COR-L47 (cell line): ENCODE data around the gene AMBP.

Source experiments
- DNase-seq: peaks from one replicate; lab custom pipeline; 2025; lab: John Stamatoyannopoulos, UW

The AMBP gene

DNA sequence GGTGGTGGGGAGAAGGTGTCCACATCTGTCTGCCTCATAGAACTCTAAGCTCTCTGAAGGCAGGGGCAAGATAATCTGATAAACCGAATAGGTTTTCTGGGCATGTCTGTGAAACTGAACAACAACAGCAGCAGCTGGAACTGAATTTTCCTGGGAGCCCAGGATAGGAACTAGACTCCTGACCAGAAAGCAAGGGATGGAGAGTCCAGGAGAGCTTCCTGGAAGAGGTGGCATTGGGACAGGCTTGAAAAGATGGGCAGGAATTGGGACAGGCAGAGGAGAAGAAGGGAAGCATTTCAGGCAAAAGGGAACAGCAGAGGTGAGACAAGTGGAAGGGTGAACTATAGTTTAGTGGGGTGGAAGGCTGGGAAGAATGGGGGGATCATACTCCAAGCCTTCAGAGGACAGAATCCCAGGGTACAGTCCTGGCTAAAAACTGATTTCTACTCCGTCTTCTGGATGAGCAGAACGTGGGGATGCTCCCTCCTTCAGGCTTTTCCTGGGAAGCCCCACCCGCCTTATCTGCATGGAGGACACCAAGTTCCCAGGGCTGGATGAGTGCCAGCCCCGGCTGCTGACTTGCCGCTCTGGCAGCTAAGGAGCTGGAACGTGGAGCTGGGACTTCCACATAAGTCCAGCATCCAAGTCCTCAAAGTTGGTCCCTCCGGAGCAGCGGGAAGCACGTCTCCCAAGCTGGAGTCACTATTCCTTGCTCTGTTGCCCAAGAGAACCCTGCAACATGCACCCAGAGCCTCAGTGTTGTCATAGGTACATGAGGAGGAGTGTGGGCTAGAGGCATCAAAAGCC lies 34.9 kb upstream of the AMBP start:
- DNase-seq: no peak

DNA sequence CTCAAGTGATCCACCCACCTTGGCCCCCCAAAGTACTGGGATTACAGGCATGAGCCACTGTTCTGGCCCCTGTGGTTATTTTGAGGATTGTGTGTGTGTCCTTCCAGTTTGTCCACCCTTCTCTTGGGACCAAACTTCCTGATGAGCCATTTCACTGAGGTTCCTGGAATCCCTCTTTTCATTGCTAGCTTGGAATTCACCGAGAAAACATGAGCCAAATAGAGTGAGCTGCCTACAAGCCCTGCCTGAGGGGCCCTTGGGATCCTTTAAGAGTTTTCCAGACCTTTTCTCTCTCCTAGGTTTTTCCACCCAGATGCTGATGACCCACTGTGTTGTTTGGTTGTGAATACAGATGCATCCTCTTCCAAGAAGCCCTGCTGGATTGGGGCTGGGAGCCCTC lies 34.2 kb upstream of the AMBP start:
- no peak for DNase-seq

DNA sequence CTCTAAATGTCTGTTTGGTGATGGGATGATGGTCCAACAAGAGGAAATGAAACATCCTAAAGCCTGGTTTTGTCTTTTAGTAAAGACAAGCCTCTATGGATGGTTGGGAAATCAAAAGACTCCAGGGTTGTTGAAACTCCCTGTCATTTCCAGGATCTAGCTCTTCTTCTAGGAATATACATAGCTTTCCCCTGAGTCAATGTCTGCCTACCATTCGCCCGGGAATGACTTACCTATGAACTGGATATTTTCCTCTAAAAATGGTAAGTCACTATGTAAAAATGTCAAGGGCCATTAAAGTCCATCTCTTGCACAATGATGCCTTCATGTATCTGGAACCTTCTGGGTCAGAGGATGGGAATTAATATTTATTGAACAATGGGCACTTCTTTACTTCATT lies 32.1 kb upstream of the AMBP start:
- DNase-seq: no peak

DNA sequence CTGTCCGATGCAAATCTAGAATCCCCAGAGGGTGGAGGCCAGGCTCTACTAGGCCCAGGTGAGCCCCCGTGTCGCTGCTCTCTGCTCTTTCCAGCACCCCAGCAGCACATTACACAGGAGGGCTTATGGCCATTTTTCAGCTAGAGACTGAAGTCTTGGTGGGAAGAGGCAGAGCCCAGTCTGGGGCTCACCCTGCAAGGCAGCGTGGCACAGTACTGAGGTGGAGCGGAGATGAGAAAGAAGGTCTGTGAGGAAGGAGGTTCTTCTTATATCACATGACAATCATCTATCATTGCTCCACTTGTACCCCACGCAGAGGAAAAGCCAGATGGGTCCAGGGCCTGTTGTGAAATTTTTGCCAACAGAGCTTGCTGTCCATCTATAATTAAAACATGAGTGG lies 31.0 kb upstream of the AMBP start:
- DNase-seq: no peak

DNA sequence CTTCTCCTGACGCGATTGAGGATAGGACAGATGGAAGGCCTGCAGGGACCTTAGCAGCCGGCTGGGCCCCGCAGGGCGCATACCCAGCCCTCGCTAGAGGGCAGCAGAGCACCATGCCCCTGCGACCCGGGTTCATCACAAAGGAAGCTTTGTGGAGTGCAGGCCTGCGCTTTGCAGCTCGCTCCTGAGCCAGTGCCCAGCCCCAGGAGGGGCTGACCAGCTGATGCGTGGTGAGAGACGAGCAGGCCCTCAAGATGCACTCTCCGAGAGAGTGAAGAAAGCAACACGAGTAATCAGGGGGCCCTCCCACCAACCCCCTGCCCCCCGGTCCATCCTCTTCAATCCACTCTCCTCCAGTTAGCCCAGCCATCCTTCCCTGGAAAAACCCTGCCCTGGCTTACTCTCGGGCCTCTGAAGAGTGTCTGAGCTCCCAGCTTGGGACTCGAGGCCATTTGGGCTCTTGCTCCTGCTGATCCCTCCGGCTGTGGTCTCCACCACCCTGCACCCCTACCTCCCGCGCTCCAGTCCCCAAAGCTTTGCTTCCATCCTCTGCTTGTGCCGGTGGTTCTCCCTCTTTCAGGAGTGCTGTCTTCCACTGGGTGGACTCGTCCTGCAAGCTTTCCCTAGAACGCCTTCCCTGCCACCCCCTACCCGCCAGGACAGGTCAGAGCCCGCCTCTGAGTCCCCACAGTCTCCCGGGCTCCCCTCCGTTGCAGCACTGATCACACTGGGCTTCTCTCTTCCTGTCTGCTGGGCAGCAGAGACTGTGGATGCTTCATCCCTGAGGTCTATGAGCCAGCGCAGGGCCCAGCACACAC lies 30.1 kb upstream of the AMBP start:
- DNase-seq: peak; percentile 27

DNA sequence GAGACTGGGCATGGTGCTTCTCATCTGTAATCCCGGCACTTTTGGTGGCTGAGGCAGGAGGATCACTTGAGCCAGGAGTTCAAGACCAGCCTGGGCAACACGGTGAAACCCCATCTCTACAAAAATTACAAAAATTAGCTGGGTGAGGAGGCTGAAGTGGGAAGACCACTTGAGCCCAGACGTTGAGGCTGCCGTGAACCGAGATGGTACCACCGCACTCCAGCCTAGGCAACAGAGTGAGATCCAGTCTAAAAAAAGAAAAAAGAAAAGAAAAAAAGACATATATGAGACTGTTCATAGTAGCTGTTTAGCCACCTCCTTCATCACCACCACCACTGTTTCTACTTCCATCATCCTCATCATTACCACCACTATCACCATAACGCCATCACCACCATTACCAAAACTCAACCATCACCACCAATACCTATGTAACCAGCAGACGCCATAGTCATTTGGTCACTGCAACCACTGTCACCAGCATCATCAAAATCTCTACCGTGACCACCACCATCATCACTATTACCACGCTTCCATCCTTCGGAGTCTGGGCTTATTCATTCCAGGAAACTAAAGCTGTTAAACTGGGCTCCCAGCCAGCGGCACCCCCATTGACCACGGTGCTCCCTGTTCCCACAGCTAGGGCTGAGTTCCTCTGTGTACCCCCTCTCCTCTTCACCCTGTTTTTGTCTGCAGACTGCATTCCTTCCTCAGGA lies 29.3 kb upstream of the AMBP start:
- no peak for DNase-seq

DNA sequence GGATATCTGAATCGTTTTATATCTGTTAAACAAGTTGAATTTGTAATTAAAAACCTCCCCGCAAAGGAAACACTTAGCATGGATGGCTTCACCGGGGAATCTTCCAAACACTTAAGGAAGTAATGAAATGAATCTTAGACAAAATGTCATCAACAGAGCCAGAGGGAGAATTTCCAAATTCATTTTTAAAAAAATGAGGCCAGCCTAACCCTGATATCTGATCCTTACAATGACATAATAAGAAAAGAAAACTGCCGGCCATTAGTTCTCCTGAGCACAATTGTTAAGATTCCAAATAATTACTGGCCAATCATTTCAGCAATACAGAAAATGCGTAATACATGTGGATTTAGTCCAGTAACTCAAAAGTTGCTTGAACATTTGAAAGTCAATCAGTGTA lies 27.1 kb upstream of the AMBP start:
- no peak for DNase-seq

DNA sequence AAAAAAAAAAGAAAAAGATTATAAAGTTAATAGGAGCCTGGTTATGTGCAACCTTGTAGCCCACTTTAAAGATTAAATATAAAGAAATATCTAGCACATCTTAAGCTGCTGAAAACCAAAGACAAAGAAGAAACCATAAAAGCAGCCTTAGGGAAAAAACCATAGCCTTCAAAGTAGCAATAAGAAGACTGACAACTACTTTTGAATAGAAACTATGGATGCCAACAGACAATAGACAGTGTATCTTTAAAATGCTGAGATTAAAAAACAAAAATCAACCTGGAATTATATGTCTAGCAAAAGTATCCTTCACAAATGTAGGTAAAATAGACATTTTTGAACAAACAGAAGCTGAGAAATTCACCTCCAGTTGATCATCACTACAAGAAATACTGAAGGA lies 24.4 kb upstream of the AMBP start:
- DNase-seq: no peak

DNA sequence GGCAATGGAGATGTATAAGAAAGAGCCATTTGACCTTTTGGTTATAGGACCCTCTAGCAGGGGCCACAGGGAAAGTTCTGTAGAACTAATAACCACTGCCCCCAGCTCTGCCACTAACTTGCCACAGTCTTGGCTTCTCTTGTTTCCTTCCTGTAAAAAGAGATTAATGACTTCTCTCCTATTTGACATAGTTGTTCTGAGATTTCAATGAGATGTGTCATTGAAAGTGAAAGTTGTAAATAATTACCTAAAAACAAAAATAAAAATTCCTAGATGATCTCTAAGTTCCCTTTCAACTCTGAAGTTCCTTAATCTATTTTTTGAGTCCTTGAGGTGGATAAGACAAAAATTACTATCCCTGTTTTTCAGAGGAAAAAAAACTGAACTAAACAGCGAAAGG lies 22.4 kb upstream of the AMBP start:
- no peak for DNase-seq

DNA sequence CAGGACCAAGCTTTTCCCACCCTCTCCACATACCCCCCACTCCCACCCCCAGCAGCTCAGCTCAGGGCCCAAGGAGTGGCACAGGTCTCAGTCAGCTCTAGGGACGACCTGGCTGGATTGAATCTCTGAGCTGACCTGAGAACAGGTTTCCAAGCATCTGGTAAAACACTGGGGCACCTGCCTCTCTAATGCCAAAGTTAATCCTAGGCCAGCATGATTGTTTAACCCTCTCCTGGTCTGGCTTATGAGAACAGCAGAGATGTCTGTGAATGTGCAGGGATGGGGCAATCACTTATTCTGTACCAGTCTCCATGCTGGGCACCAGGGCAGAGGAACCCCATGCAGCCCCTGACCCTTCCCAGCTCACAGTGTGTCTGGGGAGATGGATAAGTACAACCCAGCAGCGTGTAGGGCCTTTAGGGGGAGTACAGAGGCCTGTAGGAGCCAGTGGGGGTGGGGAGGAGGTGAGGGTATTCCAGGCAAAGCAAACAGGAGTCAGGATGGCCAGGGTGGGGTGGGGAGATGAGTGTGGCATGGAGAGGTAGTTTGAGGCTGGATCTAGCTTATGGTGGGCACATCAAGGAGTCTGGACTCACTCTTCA lies 21.7 kb upstream of the AMBP start:
- DNase-seq: no peak

DNA sequence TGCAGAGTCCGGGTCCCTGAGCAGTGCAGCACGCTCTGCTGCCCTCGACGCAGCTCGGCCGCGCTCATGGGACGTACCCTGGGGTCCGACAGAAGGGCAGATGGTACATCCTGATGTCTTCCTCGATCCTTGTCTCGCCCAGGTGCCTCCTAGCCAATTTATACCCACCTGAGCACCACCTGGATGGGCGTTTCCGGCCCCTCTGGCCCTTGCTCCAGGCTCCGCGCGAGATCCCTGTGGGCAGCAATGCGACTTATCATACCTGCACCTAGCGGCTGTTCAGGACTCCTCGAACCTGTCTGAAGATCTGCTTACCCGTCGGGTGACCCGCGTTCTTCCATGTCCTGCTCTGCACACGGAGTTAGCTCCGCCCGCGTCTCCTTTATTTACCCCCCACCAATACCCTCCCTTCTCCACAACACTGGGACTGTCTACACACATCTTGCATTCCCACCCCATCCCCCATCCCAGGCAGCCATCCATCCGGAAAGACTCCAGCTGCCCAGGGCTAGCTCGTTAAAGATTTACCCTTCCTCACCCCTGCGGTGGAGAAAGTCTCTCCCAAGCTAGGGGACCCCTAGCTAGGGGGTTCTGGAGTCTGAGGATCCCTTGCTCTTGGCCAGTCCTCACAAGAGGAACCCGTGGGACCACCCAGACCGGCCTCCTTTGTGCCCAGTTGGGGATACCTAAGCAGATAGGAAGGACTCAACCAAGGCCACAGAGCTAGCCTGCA lies 21.0 kb upstream of the AMBP start, which contains the start of gene KIF12:
KIF12 (minus strand) TSS at position 357 of the 733 bp plus-strand sequence; CDS start at position 341, 16 bp downstream.
- no peak for DNase-seq

DNA sequence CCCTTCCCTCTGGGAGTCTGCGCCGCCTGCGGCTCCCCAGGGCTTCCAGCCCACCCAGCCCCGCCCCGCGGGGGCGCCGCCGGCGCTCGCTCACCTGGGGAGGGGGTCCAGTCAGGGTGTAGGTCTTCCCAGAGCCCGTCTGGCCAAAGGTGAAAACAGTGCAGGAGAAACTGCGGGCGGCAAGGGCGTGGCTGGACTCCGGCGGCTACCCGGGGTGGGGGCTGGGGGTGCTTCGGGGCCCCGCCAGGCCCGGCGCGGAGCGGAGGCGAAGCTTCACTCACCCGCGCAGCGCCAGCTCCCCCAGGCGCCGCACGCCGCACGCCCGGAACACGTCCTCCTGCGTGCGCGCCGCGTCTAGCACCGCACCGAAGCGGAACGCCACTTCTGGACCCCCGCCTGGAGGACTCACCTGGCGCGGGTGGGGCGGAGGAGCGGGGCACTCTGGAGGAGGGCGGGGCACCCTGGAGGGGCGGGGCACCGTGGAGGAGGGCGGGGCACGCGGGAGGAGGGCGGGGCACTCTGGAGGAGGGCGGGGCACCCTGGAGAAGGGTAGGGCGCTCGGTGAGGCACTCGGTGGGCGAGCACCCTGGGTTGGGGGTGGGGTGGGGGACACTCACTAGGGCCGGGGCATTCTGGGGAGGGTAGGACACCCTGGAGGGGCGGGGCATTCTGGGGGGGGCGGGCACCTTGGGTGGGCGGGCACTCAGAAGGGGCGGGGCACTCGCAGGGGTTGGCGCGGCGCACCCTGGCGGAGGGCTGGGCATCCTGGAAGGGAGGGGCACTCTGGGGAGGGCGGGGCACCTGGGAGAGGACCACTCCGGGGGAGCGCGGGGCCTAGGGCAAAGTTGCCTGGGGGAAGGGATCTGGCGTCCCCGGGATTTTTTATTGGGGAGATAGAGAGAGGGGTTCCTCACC lies 20.2 kb upstream of the AMBP start:
- DNase-seq: no peak

DNA sequence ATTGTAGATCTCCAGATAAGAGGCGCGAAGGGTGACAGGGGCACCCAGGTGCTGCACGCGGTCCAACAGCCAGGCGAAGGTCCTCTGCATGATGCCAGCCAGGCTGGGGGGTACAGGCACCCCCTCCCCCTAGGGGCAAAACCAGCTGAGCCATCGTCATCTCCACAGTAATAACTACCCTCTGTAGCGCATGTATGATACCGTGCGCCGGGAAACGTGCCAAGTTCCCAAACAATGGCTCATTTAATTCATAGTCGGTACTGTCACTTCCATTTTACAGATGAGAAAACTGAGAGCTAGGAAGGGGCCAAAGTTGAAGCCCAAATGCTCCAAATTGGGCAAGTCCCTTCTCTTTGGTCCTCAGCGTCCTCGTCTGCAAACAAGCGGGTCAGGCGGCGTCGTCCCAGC lies 19.5 kb upstream of the AMBP start:
- DNase-seq: peak; percentile 15

DNA sequence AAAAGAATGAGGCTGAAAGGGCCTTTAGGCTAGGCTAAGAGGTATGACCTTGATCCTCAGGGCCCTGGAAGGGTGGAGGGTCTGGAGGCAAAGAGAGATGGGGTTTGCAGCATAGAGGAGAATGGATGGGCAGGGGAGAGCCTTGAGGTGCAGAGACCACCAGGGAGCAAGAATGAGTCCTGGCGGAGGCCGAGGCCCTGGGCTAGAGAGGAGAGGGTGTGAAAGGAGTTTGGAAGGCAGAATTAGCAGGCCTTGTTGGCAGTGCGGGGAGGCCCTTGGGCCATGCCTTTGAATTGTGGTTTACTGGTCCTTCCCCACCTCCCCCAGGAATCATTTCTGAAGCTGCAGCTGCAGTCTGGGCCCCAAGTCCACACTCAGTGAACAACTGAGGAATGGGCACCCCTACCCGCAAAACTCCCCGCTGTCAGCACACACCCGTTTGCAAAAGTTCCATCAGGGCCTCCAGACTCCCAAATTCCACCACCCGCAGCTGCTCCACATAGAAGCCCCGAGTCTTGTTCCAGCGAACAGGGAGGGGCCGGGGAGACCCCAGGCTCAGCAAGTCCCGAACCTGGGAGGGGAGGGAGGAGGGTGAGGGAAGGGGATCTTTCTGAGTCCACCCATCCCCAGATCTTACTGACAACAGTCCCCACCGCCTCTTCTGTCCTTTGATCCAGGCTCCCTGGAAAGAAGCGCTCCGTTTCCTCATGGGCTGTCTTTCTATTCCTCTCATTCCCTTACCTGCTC lies 18.9 kb upstream of the AMBP start:
- DNase-seq: no peak

DNA sequence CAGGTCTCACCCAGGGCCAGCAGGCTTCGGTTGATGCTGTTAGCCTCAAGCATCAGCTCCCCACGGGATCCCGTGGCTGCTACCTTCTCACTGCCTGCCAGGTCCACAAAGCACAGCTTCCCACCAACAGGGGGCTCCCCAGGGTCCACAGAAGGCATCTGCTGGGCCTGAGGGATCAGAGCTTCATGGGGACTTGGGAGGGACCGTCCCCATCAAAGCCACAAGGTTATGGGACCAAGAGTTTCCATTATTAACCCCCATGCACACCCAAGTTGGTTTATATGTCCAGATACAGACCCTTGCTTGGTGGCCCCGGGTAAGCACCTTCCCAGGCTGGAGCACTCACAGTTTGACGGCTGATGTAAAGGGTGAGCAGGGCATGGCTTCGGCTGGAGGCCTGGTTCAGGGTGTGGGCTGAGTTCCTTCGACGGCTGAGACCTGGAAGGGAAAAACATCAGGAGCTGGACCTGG lies 18.0 kb upstream of the AMBP start:
- no peak for DNase-seq

DNA sequence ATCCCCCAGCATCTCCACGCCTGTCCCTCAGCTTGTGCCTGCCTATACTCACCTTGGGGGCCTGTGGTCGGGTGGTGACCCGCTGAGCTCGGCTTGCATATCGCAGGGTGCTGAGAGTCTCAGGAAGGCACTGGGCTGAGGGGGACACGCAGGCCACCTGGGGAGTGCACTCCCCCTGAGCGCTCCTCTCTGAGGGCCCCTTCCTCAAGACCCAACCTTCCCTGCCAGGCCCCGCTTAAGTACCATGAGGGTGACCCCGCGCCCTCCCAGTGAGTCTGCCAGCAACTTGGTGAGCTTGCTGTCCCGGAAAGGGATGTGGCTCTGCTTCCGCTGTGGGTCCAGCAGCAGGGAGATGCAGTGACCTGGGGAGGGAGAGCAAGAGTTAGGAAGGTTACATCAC lies 16.9 kb upstream of the AMBP start:
- no peak for DNase-seq

DNA sequence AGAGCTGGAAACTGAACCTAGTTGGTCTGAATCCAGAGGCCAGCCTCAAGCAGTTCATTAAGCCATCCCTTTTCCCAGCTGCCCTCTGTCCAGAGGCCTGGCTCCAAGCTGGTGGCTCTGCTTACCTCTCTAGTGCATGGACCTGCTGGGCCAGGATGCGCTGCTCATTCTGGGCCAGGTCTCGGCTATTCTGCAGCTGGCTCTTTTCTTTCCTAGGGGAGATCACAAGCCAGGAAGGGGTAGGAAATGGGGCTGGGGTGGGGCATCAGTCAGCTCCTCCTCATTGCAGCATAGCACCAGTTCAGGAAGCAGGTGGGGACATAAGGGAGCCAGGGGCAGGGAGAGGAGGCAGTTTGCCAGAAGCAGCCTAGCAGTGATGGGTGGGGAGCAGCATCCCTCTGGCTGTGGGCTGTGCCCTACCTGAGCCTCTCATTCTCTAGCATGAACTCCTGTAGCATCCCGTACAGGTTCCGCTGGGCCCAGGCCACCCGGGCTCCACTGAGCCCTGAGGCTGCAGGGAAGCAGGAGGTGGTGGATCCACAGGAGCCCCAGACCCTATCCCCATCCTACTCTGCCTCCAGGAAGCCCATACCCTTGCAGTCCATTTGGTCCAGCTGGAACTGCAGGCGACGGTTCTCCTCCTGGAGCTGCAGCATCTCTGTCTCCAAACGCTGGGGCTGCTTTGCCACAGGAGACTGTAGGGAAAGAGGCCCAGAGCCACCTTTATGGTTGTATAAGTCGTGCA lies 15.8 kb upstream of the AMBP start:
- no peak for DNase-seq

DNA sequence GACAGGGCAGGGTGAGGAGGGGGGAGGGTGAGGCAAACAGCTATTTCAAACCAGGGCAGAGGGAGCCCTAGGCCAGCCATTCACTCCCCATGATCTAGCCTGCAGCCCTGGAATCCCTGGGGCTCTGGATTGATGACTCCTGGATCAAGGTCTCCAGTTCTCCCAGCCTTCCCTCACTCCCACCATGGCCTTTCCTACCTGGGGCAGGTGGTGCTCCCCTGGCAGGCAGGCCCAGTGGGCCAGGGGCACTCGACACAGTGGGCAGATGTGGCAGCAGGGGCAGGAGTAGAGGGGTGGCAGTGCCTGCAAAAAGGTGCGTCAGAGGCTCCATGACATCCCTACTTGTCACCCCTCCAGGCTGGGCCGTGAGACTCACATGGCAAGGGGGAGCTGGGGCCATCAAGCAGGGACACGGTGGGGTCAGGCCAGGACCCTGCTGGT lies 15.0 kb upstream of the AMBP start:
- no peak for DNase-seq

DNA sequence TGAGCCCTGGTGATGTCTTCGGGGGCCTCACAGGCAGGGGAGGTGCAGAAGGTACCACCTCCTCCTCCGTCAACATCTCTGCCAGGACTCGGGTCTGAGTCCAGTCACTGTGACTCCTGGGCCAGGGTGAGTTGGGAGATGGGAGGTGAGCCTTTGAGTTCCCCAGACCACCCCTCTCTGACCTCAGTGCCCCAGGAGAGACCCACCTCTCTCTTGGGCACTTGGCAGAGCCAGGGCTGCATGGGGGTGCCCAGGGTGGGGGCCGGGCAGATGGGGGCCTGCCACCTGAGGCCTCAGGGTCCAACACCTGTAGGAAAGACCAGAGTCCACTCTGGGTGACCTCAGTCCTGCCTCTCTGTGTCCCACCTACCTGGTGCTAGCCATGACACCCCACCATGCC lies 14.2 kb upstream of the AMBP start:
- no peak for DNase-seq
